GM15510 (cell line): ENCODE measurements around the gene DENND5B.

Source experiments
- POLR2A ChIP-seq: IDR thresholded peaks from 3 replicates; pipeline ENCODE4 v1.6.1; 2011; ENCODE audit warnings: borderline replicate concordance; ENCODE audit not compliant: insufficient read length; ENCODE audit errors: extremely low read depth

The DENND5B gene

DNA sequence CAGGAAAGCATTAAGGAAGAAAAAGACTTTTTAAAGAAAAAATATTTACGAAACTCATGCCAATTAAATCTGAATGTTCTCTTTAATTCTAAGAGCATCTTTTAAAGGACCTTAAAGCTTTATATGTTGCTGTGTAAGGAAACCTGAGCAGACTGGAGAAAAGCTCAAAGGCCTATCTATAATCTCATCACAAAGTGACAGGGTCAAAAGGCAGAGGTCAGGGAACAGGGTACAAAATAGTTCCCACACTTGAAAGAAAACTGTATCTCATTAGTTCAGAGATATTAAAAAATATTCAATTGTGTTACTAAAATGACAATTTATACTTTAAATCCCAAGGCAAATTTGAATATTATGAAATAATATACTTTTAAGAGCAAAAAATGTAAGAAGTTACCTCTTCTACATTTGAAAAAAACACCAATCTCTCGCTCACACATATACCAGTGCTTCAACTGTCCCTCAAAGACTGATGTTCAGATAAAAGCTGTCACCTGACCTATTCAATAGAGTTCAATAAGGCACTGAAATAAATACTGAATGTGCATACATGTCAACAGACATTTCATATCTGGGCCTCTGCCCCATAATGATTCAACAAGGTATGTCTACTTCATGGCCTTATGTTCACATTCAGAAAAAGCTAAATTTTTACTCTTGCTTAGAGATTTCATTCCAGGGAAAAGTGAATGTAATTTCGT is 17.9 kb downstream of the DENND5B start:
- no peak for TF ChIP-seq POLR2A

- TF ChIP-seq POLR2A = no peak
Measured at GRCh38 chr12:31570880-31571279, 20.1 kb downstream of the DENND5B start.

DNA sequence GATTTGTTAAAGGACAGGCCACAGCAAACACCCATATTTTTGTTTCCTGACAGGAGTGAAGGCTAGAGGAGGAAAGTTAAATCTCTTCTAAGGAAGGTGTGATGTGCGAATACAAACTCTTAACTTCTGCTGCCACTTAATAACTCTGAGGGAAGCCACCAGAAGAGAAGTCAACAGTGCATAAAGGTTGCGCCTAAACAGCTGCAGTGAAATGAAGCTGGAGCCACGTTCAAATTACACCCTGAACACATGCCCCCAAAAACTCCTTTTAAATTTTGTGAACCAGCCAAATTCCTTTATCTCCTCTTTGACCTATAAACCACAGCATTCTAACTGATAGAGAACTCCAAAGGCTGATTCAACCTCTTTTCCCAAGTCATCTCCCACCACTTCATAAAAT is 22.4 kb downstream of the DENND5B start:
- TF ChIP-seq POLR2A = no peak

DNA sequence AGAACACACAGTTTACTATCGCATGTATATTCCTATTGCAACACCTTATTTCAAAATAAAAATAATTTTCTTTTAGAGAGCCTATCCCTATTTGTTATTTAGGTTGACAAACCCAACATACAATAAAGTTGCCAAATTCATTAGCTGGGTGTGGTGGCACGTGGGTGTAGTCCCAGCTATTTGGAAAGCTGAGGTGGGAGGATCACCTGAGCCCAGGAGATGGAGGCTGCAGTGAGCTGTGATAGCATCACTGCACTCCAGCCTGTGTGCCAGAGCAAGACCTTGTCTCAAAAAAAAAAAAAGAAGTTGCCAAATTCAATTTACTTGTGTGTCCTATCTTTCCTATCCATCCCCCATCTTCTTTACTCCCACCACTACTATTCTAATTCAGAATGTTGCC is 23.9 kb downstream of the DENND5B start:
- TF ChIP-seq POLR2A = no peak

- TF ChIP-seq POLR2A = no peak
Measured at GRCh38 chr12:31566547-31566946, 24.4 kb downstream of the DENND5B start.

- TF ChIP-seq POLR2A = no peak
Measured at GRCh38 chr12:31562594-31563328, 28.2 kb downstream of the DENND5B start.

GRCh38 chr12:31560516-31560915 is 30.4 kb downstream of the DENND5B start:
- TF ChIP-seq POLR2A = no peak

DNA sequence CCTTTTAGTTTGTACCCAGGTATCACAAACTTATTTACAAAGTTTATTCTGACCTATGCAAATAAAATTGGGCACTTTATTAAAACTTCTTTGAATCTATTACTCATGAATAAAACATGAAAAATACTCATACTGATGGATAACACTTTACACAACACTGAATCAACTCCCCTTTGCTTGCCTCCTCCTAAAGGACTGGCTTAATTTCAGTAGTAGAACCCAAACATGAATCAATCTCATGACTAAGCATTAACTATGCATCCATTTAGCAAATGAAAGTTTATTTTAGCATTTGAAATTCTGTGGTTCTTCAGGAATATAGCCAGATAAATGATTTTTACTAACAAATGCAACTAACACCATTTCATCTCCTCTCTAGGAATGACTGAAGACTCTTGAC is 32.4 kb downstream of the DENND5B start:
- no peak for TF ChIP-seq POLR2A

GRCh38 chr12:31557707-31558106 is 33.2 kb downstream of the DENND5B start:
- TF ChIP-seq POLR2A = no peak

DNA sequence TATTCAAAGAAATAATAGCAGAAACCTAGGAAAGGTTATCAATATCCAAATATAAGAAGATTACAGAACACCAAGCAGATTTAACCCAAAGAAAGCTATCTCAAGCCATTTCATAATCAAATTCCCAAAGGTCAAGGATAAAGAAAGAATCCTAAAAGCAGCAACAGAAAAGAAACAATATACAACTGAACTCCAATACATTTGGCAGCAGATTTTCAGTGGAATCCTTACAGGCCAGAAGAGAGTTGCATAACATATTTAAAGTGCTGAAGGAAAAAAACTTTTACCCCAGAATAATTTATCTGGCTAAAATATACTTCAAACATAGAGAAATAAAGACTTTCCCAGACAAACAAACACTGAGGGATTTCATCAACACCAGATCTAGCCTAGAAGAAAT is 54.3 kb downstream of the DENND5B start:
- TF ChIP-seq POLR2A = no peak

GRCh38 chr12:31533470-31533869 is 57.5 kb downstream of the DENND5B start:
- no peak for TF ChIP-seq POLR2A

DNA sequence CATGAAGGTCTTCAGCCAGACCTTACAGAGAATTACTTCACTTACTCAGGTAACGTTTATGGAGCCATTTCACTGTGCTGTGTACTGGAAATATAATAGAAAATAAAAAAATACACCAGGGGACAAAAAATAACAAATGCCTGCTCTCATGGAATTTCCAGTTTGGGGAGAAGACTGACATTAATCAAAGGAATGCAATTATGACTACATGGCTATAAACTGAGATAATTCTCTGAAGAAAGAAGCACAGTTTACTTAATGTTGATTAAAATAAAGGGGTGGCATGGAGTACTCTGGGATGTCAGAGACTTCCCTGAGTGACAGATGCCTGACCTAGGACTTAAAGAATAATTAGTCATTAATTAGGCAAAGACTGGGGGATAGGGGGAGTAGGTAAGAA is 59.0 kb downstream of the DENND5B start:
- TF ChIP-seq POLR2A = no peak

- no peak for TF ChIP-seq POLR2A
Measured at GRCh38 chr12:31528095-31528494, 62.8 kb downstream of the DENND5B start.

GRCh38 chr12:31527083-31527482 is 63.9 kb downstream of the DENND5B start:
- TF ChIP-seq POLR2A = no peak

GRCh38 chr12:31526158-31526546 is 64.8 kb downstream of the DENND5B start:
- no peak for TF ChIP-seq POLR2A

GRCh38 chr12:31525496-31526157 is 65.3 kb downstream of the DENND5B start:
- TF ChIP-seq POLR2A = no peak

- TF ChIP-seq POLR2A = no peak
Measured at GRCh38 chr12:31524791-31525495, 66.0 kb downstream of the DENND5B start.
